ENCODE data around the gene DYNLT1. TPM values are rescaled to one million over a fixed set of nuclear protein-coding genes. Genes with fewer than 3 reads are reported as not detected.

DYNLT1 gene
- 100 to 1,000 TPM; 114 to 451 (median 307) TPM for polyA plus RNA-seq
- long read RNA-seq, donor 1, transcript DYNLT1-203 (5 exons, 726 nt): major isoform, 171 of 226 reads
- long read RNA-seq, donor 1, partial matches to known transcripts: 40 of 226 reads
- long read RNA-seq, donor 1, other reads (novel, unspliced or antisense): 12 of 226 reads
- long read RNA-seq, donor 2, transcript DYNLT1-203 (5 exons, 726 nt): major isoform, 33 of 34 reads
- long read RNA-seq, donor 2, partial matches to known transcripts: 0 of 34 reads
- long read RNA-seq, donor 2, other reads (novel, unspliced or antisense): 0 of 34 reads
- long read RNA-seq, donor 3, transcript DYNLT1-203 (5 exons, 726 nt): major isoform, 54 of 72 reads
- long read RNA-seq, donor 3, partial matches to known transcripts: 14 of 72 reads
- long read RNA-seq, donor 3, other reads (novel, unspliced or antisense): 0 of 72 reads
- long read RNA-seq, donor 4, partial matches to known transcripts: 0 of 3 reads
- long read RNA-seq, donor 4, other reads (novel, unspliced or antisense): 0 of 3 reads
- long read RNA-seq, donor 5, transcript DYNLT1-203 (5 exons, 726 nt): major isoform, 17 of 17 reads
- long read RNA-seq, donor 5, partial matches to known transcripts: 0 of 17 reads
- long read RNA-seq, donor 5, other reads (novel, unspliced or antisense): 0 of 17 reads
- long read RNA-seq, donor 6, transcript DYNLT1-203 (5 exons, 726 nt): major isoform, 55 of 81 reads
- long read RNA-seq, donor 6, partial matches to known transcripts: 22 of 81 reads
- long read RNA-seq, donor 6, other reads (novel, unspliced or antisense): 0 of 81 reads
- long read RNA-seq, donor 7, transcript DYNLT1-203 (5 exons, 726 nt): major isoform, 281 of 371 reads
- long read RNA-seq, donor 7, partial matches to known transcripts: 78 of 371 reads
- long read RNA-seq, donor 7, other reads (novel, unspliced or antisense): 7 of 371 reads
- long read RNA-seq, donor 8, transcript DYNLT1-203 (5 exons, 726 nt): major isoform, 9 of 9 reads
- long read RNA-seq, donor 8, partial matches to known transcripts: 0 of 9 reads
- long read RNA-seq, donor 8, other reads (novel, unspliced or antisense): 0 of 9 reads
- long read RNA-seq, donor 9, transcript DYNLT1-203 (5 exons, 726 nt): major isoform, 15 of 22 reads
- long read RNA-seq, donor 9, partial matches to known transcripts: 7 of 22 reads
- long read RNA-seq, donor 9, other reads (novel, unspliced or antisense): 0 of 22 reads
- long read RNA-seq, donor 10, transcript DYNLT1-203 (5 exons, 726 nt): major isoform, 83 of 105 reads
- long read RNA-seq, donor 10, transcript DYNLT1-201 (3 exons, 774 nt): minor isoform, 6 of 105 reads
- long read RNA-seq, donor 10, partial matches to known transcripts: 16 of 105 reads
- long read RNA-seq, donor 10, other reads (novel, unspliced or antisense): 0 of 105 reads

- Histone ChIP-seq H3K4me3 (ENCODE audit: low read depth in 1 of 3, low read length in 3 of 3) (peak within 1 kb of the TSS; percentile 91 to 95 (median 91)), H3K27me3 (ENCODE audit: control insufficient read depth in 3 of 3, insufficient read depth in 3 of 3, low read length in 3 of 3) (no peaks in the 10 kb centered on the region), H3K9me3 (ENCODE audit: control insufficient read depth in 2 of 2, insufficient read depth in 1 of 2, low read depth in 1 of 2, low read length in 1 of 2) (no peaks in the 10 kb centered on the region), H3K4me1 (ENCODE audit: control insufficient read depth in 3 of 3, insufficient read depth in 2 of 3, low read depth in 1 of 3, low read length in 2 of 3) (peaks cover 5 to 31% (median 8%) of the 10 kb centered on the region in 3 donors), H3K36me3 (ENCODE audit: control insufficient read depth in 3 of 3, insufficient read depth in 2 of 3, low read depth in 1 of 3, low read length in 3 of 3) (peaks cover 0 to 14% (median 7%) of the 10 kb centered on the region in 3 donors), H3K27ac (ENCODE audit: low read depth in 1 of 3, low read length in 2 of 3) (peak within 1 kb of the TSS; percentile 92 to 100 (median 99))
- FAIRE-seq (no peak), DNase-seq (peak; percentile 92 to 97)
- 0 to 1% (median 0%) methylated on average over 56 to 81 of the region's 81 CpGs for WGBS, 3 donors
Observed at GRCh38 chr6:158644231-158645063, at the start of gene DYNLT1. DYNLT1 (minus strand) TSS chr6:158644743; CDS start chr6:158644708, 35 bp downstream.

GRCh38 chr6:158688860-158689259 lies 44.3 kb upstream of the DYNLT1 start:
- no peak overlapping the region for H3K27ac ChIP-seq (ENCODE audit: low read depth in 1 of 3, low read length in 2 of 3)

GRCh38 chr6:158687506-158687905 lies 43.0 kb upstream of the DYNLT1 start:
- peaks cover 0 to 2% (median 0%) of the 10 kb centered on the region in 3 donors for H3K36me3 ChIP-seq (ENCODE audit: control insufficient read depth in 3 of 3, insufficient read depth in 2 of 3, low read depth in 1 of 3, low read length in 3 of 3)
- 77 to 94% (median 82%) methylated on average over 4 of the region's 4 CpGs for WGBS, 3 donors
- FAIRE-seq: no peak

More at GRCh38 chr6:158688860-158689259, 44.3 kb upstream of the DYNLT1 start:
- H3K4me3 ChIP-seq (ENCODE audit: low read depth in 1 of 3, low read length in 3 of 3): no peak overlapping the region
- peaks cover 0 to 2% (median 0%) of the 10 kb centered on the region in 3 donors for H3K36me3 ChIP-seq (ENCODE audit: control insufficient read depth in 3 of 3, insufficient read depth in 2 of 3, low read depth in 1 of 3, low read length in 3 of 3)
- peaks cover 0 to 3% (median 2%) of the 10 kb centered on the region in 3 donors for H3K4me1 ChIP-seq (ENCODE audit: control insufficient read depth in 3 of 3, insufficient read depth in 2 of 3, low read depth in 1 of 3, low read length in 2 of 3)
- no peaks in the 10 kb centered on the region for H3K27me3 ChIP-seq (ENCODE audit: control insufficient read depth in 3 of 3, insufficient read depth in 3 of 3, low read length in 3 of 3)
- FAIRE-seq (no peak), DNase-seq (no peak)
- H3K9me3 ChIP-seq (ENCODE audit: control insufficient read depth in 2 of 2, insufficient read depth in 1 of 2, low read depth in 1 of 2, low read length in 1 of 2): peaks cover 0 to 8% of the 10 kb centered on the region in 2 donors
- 56 to 66% (median 60%) methylated on average over 1 of the region's 1 CpG for WGBS, 3 donors

GRCh38 chr6:158686791-158687381 lies 42.3 kb upstream of the DYNLT1 start:
- DNase-seq: peak in 1 of 2 donors; percentile 61
- Histone ChIP-seq H3K4me1 (ENCODE audit: control insufficient read depth in 3 of 3, insufficient read depth in 2 of 3, low read depth in 1 of 3, low read length in 2 of 3) (peaks cover 0 to 3% (median 2%) of the 10 kb centered on the region in 3 donors), H3K27ac (ENCODE audit: low read depth in 1 of 3, low read length in 2 of 3) (peak overlapping the region in 2 of 3 donors; percentile 24 to 84), H3K9me3 (ENCODE audit: control insufficient read depth in 2 of 2, insufficient read depth in 1 of 2, low read depth in 1 of 2, low read length in 1 of 2) (peaks cover 0 to 8% of the 10 kb centered on the region in 2 donors), H3K4me3 (ENCODE audit: low read depth in 1 of 3, low read length in 3 of 3) (no peak overlapping the region), H3K36me3 (ENCODE audit: control insufficient read depth in 3 of 3, insufficient read depth in 2 of 3, low read depth in 1 of 3, low read length in 3 of 3) (peaks cover 0 to 2% (median 0%) of the 10 kb centered on the region in 3 donors), H3K27me3 (ENCODE audit: control insufficient read depth in 3 of 3, insufficient read depth in 3 of 3, low read length in 3 of 3) (no peaks in the 10 kb centered on the region)
- WGBS, 3 donors: 67 to 79% (median 68%) methylated on average over 7 of the region's 7 CpGs
- FAIRE-seq: no peak

More at GRCh38 chr6:158687506-158687905, 43.0 kb upstream of the DYNLT1 start:
- peaks cover 0 to 3% (median 2%) of the 10 kb centered on the region in 3 donors for H3K4me1 ChIP-seq (ENCODE audit: control insufficient read depth in 3 of 3, insufficient read depth in 2 of 3, low read depth in 1 of 3, low read length in 2 of 3)
- H3K27me3 ChIP-seq (ENCODE audit: control insufficient read depth in 3 of 3, insufficient read depth in 3 of 3, low read length in 3 of 3): no peaks in the 10 kb centered on the region
- no peak for DNase-seq
- no peak overlapping the region for H3K4me3 ChIP-seq (ENCODE audit: low read depth in 1 of 3, low read length in 3 of 3)
- peak overlapping the region in 2 of 3 donors; percentile 24 to 84 for H3K27ac ChIP-seq (ENCODE audit: low read depth in 1 of 3, low read length in 2 of 3)
- H3K9me3 ChIP-seq (ENCODE audit: control insufficient read depth in 2 of 2, insufficient read depth in 1 of 2, low read depth in 1 of 2, low read length in 1 of 2): peaks cover 0 to 8% of the 10 kb centered on the region in 2 donors

GRCh38 chr6:158686311-158686710 lies 41.8 kb upstream of the DYNLT1 start:
- H3K27me3 ChIP-seq (ENCODE audit: control insufficient read depth in 3 of 3, insufficient read depth in 3 of 3, low read length in 3 of 3): no peaks in the 10 kb centered on the region
- H3K9me3 ChIP-seq (ENCODE audit: control insufficient read depth in 2 of 2, insufficient read depth in 1 of 2, low read depth in 1 of 2, low read length in 1 of 2): peaks cover 0 to 8% of the 10 kb centered on the region in 2 donors
- peak overlapping the region in 1 of 3 donors; percentile 84 for H3K27ac ChIP-seq (ENCODE audit: low read depth in 1 of 3, low read length in 2 of 3)
- peaks cover 0 to 2% (median 0%) of the 10 kb centered on the region in 3 donors for H3K36me3 ChIP-seq (ENCODE audit: control insufficient read depth in 3 of 3, insufficient read depth in 2 of 3, low read depth in 1 of 3, low read length in 3 of 3)
- 64 to 73% (median 68%) methylated on average over 4 of the region's 4 CpGs for WGBS, 3 donors
- DNase-seq (no peak), FAIRE-seq (no peak)
- no peak overlapping the region for H3K4me3 ChIP-seq (ENCODE audit: low read depth in 1 of 3, low read length in 3 of 3)
- H3K4me1 ChIP-seq (ENCODE audit: control insufficient read depth in 3 of 3, insufficient read depth in 2 of 3, low read depth in 1 of 3, low read length in 2 of 3): peaks cover 0 to 3% (median 2%) of the 10 kb centered on the region in 3 donors

GRCh38 chr6:158684745-158685324 lies 40.3 kb upstream of the DYNLT1 start:
- no peak overlapping the region for H3K27ac ChIP-seq (ENCODE audit: low read depth in 1 of 3, low read length in 2 of 3)
- FAIRE-seq: no peak

More at GRCh38 chr6:158684745-158685324, 40.3 kb upstream of the DYNLT1 start:
- H3K4me3 ChIP-seq (ENCODE audit: low read depth in 1 of 3, low read length in 3 of 3): no peak overlapping the region
- H3K4me1 ChIP-seq (ENCODE audit: control insufficient read depth in 3 of 3, insufficient read depth in 2 of 3, low read depth in 1 of 3, low read length in 2 of 3): peaks cover 0 to 3% (median 2%) of the 10 kb centered on the region in 3 donors
- peaks cover 0 to 8% of the 10 kb centered on the region in 2 donors for H3K9me3 ChIP-seq (ENCODE audit: control insufficient read depth in 2 of 2, insufficient read depth in 1 of 2, low read depth in 1 of 2, low read length in 1 of 2)
- H3K36me3 ChIP-seq (ENCODE audit: control insufficient read depth in 3 of 3, insufficient read depth in 2 of 3, low read depth in 1 of 3, low read length in 3 of 3): no peaks in the 10 kb centered on the region
- no peaks in the 10 kb centered on the region for H3K27me3 ChIP-seq (ENCODE audit: control insufficient read depth in 3 of 3, insufficient read depth in 3 of 3, low read length in 3 of 3)
- DNase-seq: peak in 1 of 2 donors; percentile 58
- WGBS, 3 donors: 22 to 53% (median 33%) methylated on average over 5 of the region's 5 CpGs
